Measurements from ENCODE around the gene ARHGAP4.

Gene ARHGAP4

GRCh38 chrX:153944800-153945150 lies 18.7 kb upstream of the ARHGAP4 start:
- H3K27me3 ChIP-seq (replicated peaks): no peaks in the 10 kb centered on the region
- peaks cover 3% of the 10 kb centered on the region for H3K36me3 ChIP-seq (replicated peaks)
- no peak for DNase-seq
- in situ Hi-C loops (cut with HindIII; ENCODE audit: low pct_ligation_motif_present, low sequenced_read_pairs): no loop called here
- no peak overlapping the region for H3K4me3 ChIP-seq (ENCODE audit: low read depth, low read length)
- no peak for TF ChIP-seq CTCF (IDR thresholded peaks at IDR 0.05; ENCODE audit: low read depth, low read length, missing control alignments)
- no peak overlapping the region for H3K27ac ChIP-seq

GRCh38 chrX:153944140-153944799 lies 18.2 kb upstream of the ARHGAP4 start, which contains the start of gene RENBP:
Gene RENBP, minus strand, starts transcription at chrX:153944643. Its CDS starts 33 bp downstream, at chrX:153944610.
- in situ Hi-C loops (cut with HindIII; ENCODE audit: low pct_ligation_motif_present, low sequenced_read_pairs): no loop called here
- TF ChIP-seq CTCF (IDR thresholded peaks at IDR 0.05; ENCODE audit: low read depth, low read length, missing control alignments): no peak
- no peak for DNase-seq
- no peak within 1 kb of the TSS for H3K27ac ChIP-seq
- H3K27me3 ChIP-seq (replicated peaks): no peaks in the 10 kb centered on the region
- H3K4me3 ChIP-seq (ENCODE audit: low read depth, low read length): peak within 1 kb of the TSS; percentile 24
- H3K36me3 ChIP-seq (replicated peaks): no peaks in the 10 kb centered on the region

GRCh38 chrX:153941336-153942252 lies 15.5 kb upstream of the ARHGAP4 start:
- no peaks in the 10 kb centered on the region for H3K36me3 ChIP-seq (replicated peaks)
- H3K27me3 ChIP-seq (replicated peaks): no peaks in the 10 kb centered on the region
- DNase-seq: no peak
- no peak overlapping the region for H3K27ac ChIP-seq
- no peak for TF ChIP-seq CTCF (IDR thresholded peaks at IDR 0.05; ENCODE audit: low read depth, low read length, missing control alignments)
- no peak overlapping the region for H3K4me3 ChIP-seq (ENCODE audit: low read depth, low read length)
- in situ Hi-C loops (cut with HindIII; ENCODE audit: low pct_ligation_motif_present, low sequenced_read_pairs): no loop called here

- Histone ChIP-seq H3K4me3 (ENCODE audit: low read depth, low read length) (no peak overlapping the region), H3K27me3 (replicated peaks) (no peaks in the 10 kb centered on the region), H3K36me3 (replicated peaks) (no peaks in the 10 kb centered on the region), H3K27ac (no peak overlapping the region)
- DNase-seq: no peak
- no peak for TF ChIP-seq CTCF (IDR thresholded peaks at IDR 0.05; ENCODE audit: low read depth, low read length, missing control alignments)
- in situ Hi-C loops (cut with HindIII; ENCODE audit: low pct_ligation_motif_present, low sequenced_read_pairs): no loop called here
Observed at GRCh38 chrX:153939573-153939972, 13.5 kb upstream of the ARHGAP4 start.

GRCh38 chrX:153938226-153938786 lies 12.2 kb upstream of the ARHGAP4 start:
- in situ Hi-C loops (cut with HindIII; ENCODE audit: low pct_ligation_motif_present, low sequenced_read_pairs): no loop called here

More at GRCh38 chrX:153938226-153938786, 12.2 kb upstream of the ARHGAP4 start:
- TF ChIP-seq CTCF (IDR thresholded peaks at IDR 0.05; ENCODE audit: low read depth, low read length, missing control alignments): peak; percentile 28
- peaks cover under 1% of the 10 kb centered on the region for H3K36me3 ChIP-seq (replicated peaks)
- no peak for DNase-seq
- no peaks in the 10 kb centered on the region for H3K27me3 ChIP-seq (replicated peaks)
- H3K27ac ChIP-seq: no peak overlapping the region
- H3K4me3 ChIP-seq (ENCODE audit: low read depth, low read length): no peak overlapping the region
